ENCODE results near the gene XPR1. TPM values are rescaled to one million over a fixed set of nuclear protein-coding genes. Genes with fewer than 3 reads are reported as not detected.

The XPR1 gene
- total and polyA plus RNA-seq, 2 donors (not counting 1 experiment from before 2014, with no cell fraction given) = 2.8 to 22.3 TPM

DNA sequence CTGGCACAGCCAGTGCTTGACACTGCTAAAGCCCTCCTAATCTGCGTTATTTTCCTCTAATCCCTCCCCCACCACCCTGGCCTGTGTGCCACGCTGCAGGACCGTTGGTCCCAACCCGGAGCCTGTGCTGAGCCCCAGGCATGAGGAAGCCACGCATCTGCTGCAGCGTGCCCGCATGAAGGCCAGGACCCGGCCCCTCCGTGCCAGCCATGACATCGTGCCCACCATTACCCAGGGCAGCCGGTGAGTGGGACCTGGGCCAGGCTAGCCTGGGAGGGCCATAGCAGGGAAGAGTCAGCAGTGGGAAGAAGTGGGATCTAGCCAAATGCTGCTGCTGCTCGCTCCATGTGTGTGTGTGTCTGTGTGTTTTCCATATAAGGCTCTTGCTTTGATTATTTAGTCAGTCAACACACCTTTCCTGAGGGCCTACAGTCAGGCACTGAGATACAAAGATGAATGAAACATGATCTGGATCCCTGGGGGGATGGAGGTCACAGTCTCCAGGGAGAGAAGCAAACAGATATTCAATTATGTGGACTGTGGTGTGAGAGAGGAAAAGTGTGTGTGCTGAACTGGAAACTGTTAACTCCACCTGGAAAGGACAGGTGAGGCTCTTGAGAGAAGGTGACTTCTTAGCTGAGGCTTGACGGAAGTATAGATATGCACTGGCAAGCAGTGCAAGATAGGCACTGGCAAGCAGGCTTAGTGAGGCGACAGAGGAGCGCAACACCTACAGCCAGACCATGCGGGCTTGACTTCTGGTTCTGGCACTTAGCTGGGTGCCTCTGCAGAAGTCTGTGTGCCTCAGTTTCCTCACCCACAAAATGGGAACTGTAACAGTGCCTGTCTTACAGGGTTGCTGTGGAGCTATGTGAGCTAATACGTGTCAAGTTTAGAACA is 296.8 kb downstream of the XPR1 start:
- Histone ChIP-seq H3K79me2 (ENCODE audit: control insufficient read depth, insufficient read depth, low read length) (no peaks in the 10 kb centered on the region), H3K9ac (ENCODE audit: low read length) (no peak overlapping the region), H3K27me3 (replicated peaks in 1 of 4; ENCODE audit: control extremely low read depth in 1 of 4, control insufficient read depth in 3 of 4, insufficient read depth in 4 of 4, low read length in 3 of 4) (peaks cover 0 to 11% (median 0%) of the 10 kb centered on the region in 4 experiments), H3K4me2 (replicated peaks; ENCODE audit: low read depth, low read length, poor library complexity, severe bottlenecking) (no peak overlapping the region), H3K36me3 (replicated peaks in 1 of 2; ENCODE audit: control extremely low read depth in 1 of 2, control insufficient read depth in 1 of 2, extremely low read depth in 1 of 2, insufficient read depth in 2 of 2, low read length in 1 of 2) (no peaks in the 10 kb centered on the region), H2AFZ (ENCODE audit: insufficient read depth, low read depth, low read length, poor library complexity, severe bottlenecking) (no peak overlapping the region), H3K4me3 (ENCODE audit: control extremely low read depth in 1 of 5, extremely low read depth in 1 of 5, insufficient read depth in 1 of 5, low read depth in 2 of 5, low read length in 4 of 5) (no peak overlapping the region), H3K9me3 (ENCODE audit: control extremely low read depth in 1 of 3, control insufficient read depth in 2 of 3, insufficient read depth in 1 of 3, low read length in 2 of 3) (no peaks in the 10 kb centered on the region), H3K4me1 (ENCODE audit: control insufficient read depth in 2 of 2, insufficient read depth in 2 of 2, low read length in 2 of 2) (peaks cover 0 to 9% of the 10 kb centered on the region in 2 donors), H3K27ac (ENCODE audit: low read length in 2 of 2) (no peak overlapping the region), H4K20me1 (ENCODE audit: control insufficient read depth, insufficient read depth, low read length, poor library complexity, severe bottlenecking) (no peaks in the 10 kb centered on the region)
- H3K9me3 Mint-ChIP-seq (ENCODE audit: insufficient read depth) = no peaks in the 10 kb centered on the region
- ATAC-seq (ENCODE audit: low read depth) (no peak), DNase-seq (no peak)
- CTCF ChIA-PET = no interaction called here
- POLR2A ChIA-PET = no interaction called here
- H3K27me3 Mint-ChIP-seq = peaks cover 14% of the 10 kb centered on the region
- peaks cover 4% of the 10 kb centered on the region for H3K4me1 Mint-ChIP-seq
- WGBS (ENCODE audit: insufficient coverage) = 94% methylated on average over 16 of the region's 17 CpGs
- no peak overlapping the region for H3K27ac Mint-ChIP-seq
- TF ChIP-seq CTCF (IDR thresholded peaks at IDR 0.05) = no peak
- no peak for TF ChIP-seq EZH2 (IDR thresholded peaks at IDR 0.05; ENCODE audit: borderline replicate concordance, insufficient read depth, low read depth, low read length, poor library complexity, severe bottlenecking)
- intact Hi-C loops (cut with micrococcal nuclease) = no loop called here
- H3K4me3 Mint-ChIP-seq = no peak overlapping the region

DNA sequence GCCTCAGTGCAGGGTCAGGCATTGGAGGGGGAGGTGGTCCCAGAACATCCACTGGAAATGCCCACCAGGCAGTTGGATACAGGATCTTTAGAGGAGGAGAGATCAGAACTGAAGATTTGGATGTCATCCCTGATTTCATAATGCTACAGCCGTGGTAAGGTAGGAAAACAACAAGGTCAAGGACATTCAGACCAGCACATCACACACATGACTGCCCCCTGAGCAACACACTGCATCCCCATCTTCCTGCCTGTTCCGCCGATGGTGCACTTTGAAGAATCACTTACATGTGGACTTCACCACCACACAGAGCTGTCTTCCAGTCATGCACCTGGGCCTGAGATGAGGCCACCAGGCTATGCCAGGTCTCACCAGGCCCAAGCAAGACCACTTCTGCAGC is 297.6 kb downstream of the XPR1 start:
- H3K4me3 ChIP-seq (ENCODE audit: control extremely low read depth in 1 of 5, extremely low read depth in 1 of 5, insufficient read depth in 1 of 5, low read depth in 2 of 5, low read length in 4 of 5) = no peak overlapping the region
- no peak overlapping the region for H3K4me3 Mint-ChIP-seq
- no peaks in the 10 kb centered on the region for H3K9me3 ChIP-seq (ENCODE audit: control extremely low read depth in 1 of 3, control insufficient read depth in 2 of 3, insufficient read depth in 1 of 3, low read length in 2 of 3)
- no peak for ATAC-seq (ENCODE audit: low read depth)
- H3K27me3 ChIP-seq (replicated peaks in 1 of 4; ENCODE audit: control extremely low read depth in 1 of 4, control insufficient read depth in 3 of 4, insufficient read depth in 4 of 4, low read length in 3 of 4) = peaks cover 0 to 11% (median 0%) of the 10 kb centered on the region in 4 experiments
- no peaks in the 10 kb centered on the region for H4K20me1 ChIP-seq (ENCODE audit: control insufficient read depth, insufficient read depth, low read length, poor library complexity, severe bottlenecking)
- H3K4me1 ChIP-seq (ENCODE audit: control insufficient read depth in 2 of 2, insufficient read depth in 2 of 2, low read length in 2 of 2) = peaks cover 2 to 12% of the 10 kb centered on the region in 2 donors
- H3K9me3 Mint-ChIP-seq (ENCODE audit: insufficient read depth) = no peaks in the 10 kb centered on the region
- 6% methylated on average over 2 of the region's 3 CpGs for WGBS (ENCODE audit: insufficient coverage)
- H3K9ac ChIP-seq (ENCODE audit: low read length) = no peak overlapping the region
- DNase-seq = no peak
- H2AFZ ChIP-seq (ENCODE audit: insufficient read depth, low read depth, low read length, poor library complexity, severe bottlenecking) = no peak overlapping the region
- H3K4me1 Mint-ChIP-seq = peaks cover 6% of the 10 kb centered on the region
- no peak overlapping the region for H3K4me2 ChIP-seq (replicated peaks; ENCODE audit: low read depth, low read length, poor library complexity, severe bottlenecking)
- H3K36me3 ChIP-seq (replicated peaks in 1 of 2; ENCODE audit: control extremely low read depth in 1 of 2, control insufficient read depth in 1 of 2, extremely low read depth in 1 of 2, insufficient read depth in 2 of 2, low read length in 1 of 2) = no peaks in the 10 kb centered on the region
- H3K27me3 Mint-ChIP-seq = peaks cover 9% of the 10 kb centered on the region
- no peaks in the 10 kb centered on the region for H3K79me2 ChIP-seq (ENCODE audit: control insufficient read depth, insufficient read depth, low read length)
- H3K27ac ChIP-seq (ENCODE audit: low read length in 2 of 2) = no peak overlapping the region
- H3K27ac Mint-ChIP-seq = no peak overlapping the region
- TF ChIP-seq EZH2 (IDR thresholded peaks at IDR 0.05; ENCODE audit: borderline replicate concordance, insufficient read depth, low read depth, low read length, poor library complexity, severe bottlenecking) (no peak), CTCF (IDR thresholded peaks at IDR 0.05) (no peak)
- CTCF ChIA-PET = no interaction called here
- POLR2A ChIA-PET = no interaction called here
- intact Hi-C loops (cut with micrococcal nuclease) = no loop called here

Measured in B cell (primary cell).